OCI-LY7 (cell line): Measurements from ENCODE around the gene PARD3B. TPM values are rescaled to one million over a fixed set of nuclear protein-coding genes. Genes with fewer than 3 reads are reported as not detected.

ENCODE experiments used
- BruUV-seq: library from RNA; stranded (reverse); fragments of 400-500 nt; replicated peaks from 2 replicates; lab custom pipeline; 2021; lab: Mats Ljungman, UMichigan
- CTCF ChIA-PET: fragments of 300-600 bp; sonication (Branson Sonifier 250); formaldehyde crosslinking; loops from one replicate; lab custom pipeline; 2022; ENCODE audit warnings: antibody characterized with exemption; ENCODE audit not compliant: unreplicated experiment; lab: Charles Lee
- POLR2A ChIA-PET: fragments of 300-600 bp; sonication (Branson Sonifier 250); formaldehyde crosslinking; loops from one replicate; lab custom pipeline; 2022; ENCODE audit warnings: antibody characterized with exemption; lab: Charles Lee
- DNase-seq: peaks from one replicate; pipeline ENCODE4 v3.0.0-alpha.2; 2015; ENCODE audit warnings: low spot score
- H2AFZ ChIP-seq: fragments of 200-600 bp; sonication (generic), shearing (Covaris generic); 2 replicates; pipeline ENCODE4 v1.6.1; 2014; ENCODE audit warnings: mild to moderate bottlenecking, antibody characterized with exemption, low read length, moderate library complexity
- H3K27ac ChIP-seq: fragments of 200-600 bp; sonication (generic); 2 replicates; pipeline ENCODE4 v1.5.1; 2014; ENCODE audit warnings: mixed run types, low read depth, mild to moderate bottlenecking, moderate library complexity, low read length, inconsistent platforms; ENCODE audit not compliant: poor library complexity, severe bottlenecking
- H3K36me3 ChIP-seq: fragments of 200-600 bp; sonication (generic); 2 replicates; pipeline ENCODE4 v1.6.1; 2014; ENCODE audit warnings: mild to moderate bottlenecking, antibody characterized with exemption, low read length, moderate library complexity, mixed read lengths; ENCODE audit not compliant: insufficient read depth
- H3K4me1 ChIP-seq: fragments of 200-600 bp; sonication (generic); 2 replicates; pipeline ENCODE4 v1.5.1; 2014; ENCODE audit warnings: mild to moderate bottlenecking, low read length; ENCODE audit not compliant: insufficient read depth, poor library complexity, severe bottlenecking
- H3K4me2 ChIP-seq: fragments of 200-600 bp; sonication (generic); 2 replicates; pipeline ENCODE4 v1.6.1; 2014; ENCODE audit warnings: mild to moderate bottlenecking, low read length
- H3K4me3 ChIP-seq: fragments of 200-600 bp; sonication (generic); 2 replicates; pipeline ENCODE4 v1.5.1; 2014; ENCODE audit warnings: mild to moderate bottlenecking, low read depth, low read length; ENCODE audit not compliant: poor library complexity, severe bottlenecking
- H3K79me2 ChIP-seq: fragments of 200-600 bp; sonication (generic); 2 replicates; pipeline ENCODE4 v1.6.1; 2016; ENCODE audit warnings: low read depth, mild to moderate bottlenecking, low read length, moderate library complexity, mixed read lengths; ENCODE audit not compliant: insufficient read depth
- H3K9me2 ChIP-seq: fragments of 200-600 bp; sonication (generic); 2 replicates; pipeline ENCODE4 v1.6.1; 2016; ENCODE audit warnings: mild to moderate bottlenecking, low read length, mixed read lengths; ENCODE audit not compliant: insufficient read depth
- H3K9me3 ChIP-seq: fragments of 200-600 bp; sonication (generic); 2 replicates; pipeline ENCODE4 v1.6.1; 2014; ENCODE audit warnings: mild to moderate bottlenecking, mixed run types, low read length, mixed read lengths
- H4K20me1 ChIP-seq: fragments of 200-600 bp; sonication (generic); 2 replicates; pipeline ENCODE4 v1.6.1; 2014; ENCODE audit warnings: mild to moderate bottlenecking, antibody characterized with exemption, low read length, moderate library complexity, mixed read lengths; ENCODE audit not compliant: insufficient read depth
- CTCF ChIP-seq: fragments of 200-600 bp; sonication (generic); conservative IDR thresholded peaks from 2 replicates; pipeline ENCODE4 v1.5.1; 2014; ENCODE audit warnings: mild to moderate bottlenecking, antibody characterized with exemption, low read length, moderate library complexity, mixed read lengths
- EZH2phosphoT487 ChIP-seq: fragments of 200-600 bp; sonication (generic); IDR thresholded peaks from 2 replicates; pipeline ENCODE4 v1.6.1; 2018; ENCODE audit warnings: low read depth, borderline replicate concordance, mild to moderate bottlenecking, mixed run types, antibody characterized with exemption, low read length, moderate library complexity, mixed read lengths
- intact Hi-C: fragments of 100-400 bp; cut with micrococcal nuclease; formaldehyde crosslinking; loops from one replicate; pipeline ENCODE4 v1.10.0; 2022; ENCODE audit not compliant: unreplicated experiment
- total RNA-seq, 2 experiments: library from RNA; depleted of rRNA in 1 of 2; stranded (reverse); fragments of >200 nt in 1 of 2; shearing (Covaris generic) in 1 of 2; gene quantifications; 2 replicates each; pipeline ENCODE4 v1.2.3, GENCODE V29; 2014 to 2022

PARD3B gene
- total RNA-seq, 2 experiments from 2014 or later: not detected

GRCh38 chr2:205220559-205220958, 675.3 kb downstream of the PARD3B start:
- BruUV-seq: no TSS peak
- Histone ChIP-seq H3K9me3 (no peaks in the 10 kb centered on the region), H3K27ac (no peak overlapping the region), H3K9me2 (no peaks in the 10 kb centered on the region), H3K4me2 (no peak overlapping the region), H3K79me2 (no peaks in the 10 kb centered on the region), H3K36me3 (no peaks in the 10 kb centered on the region), H3K4me1 (no peaks in the 10 kb centered on the region), H4K20me1 (no peaks in the 10 kb centered on the region), H2AFZ (no peak overlapping the region), H3K4me3 (no peak overlapping the region)
- intact Hi-C loops: no loop called here
- CTCF ChIA-PET: interaction anchor here (0.6 kb wide), 1 partner anchor 347 kb away, joined by 3 read pairs; no protein-coding TSS in a partner anchor
- POLR2A ChIA-PET: interaction anchor here (0.6 kb wide), 1 partner anchor 249 kb away, joined by 4 read pairs; no protein-coding TSS in a partner anchor
- TF ChIP-seq CTCF (no peak), EZH2phosphoT487 (no peak)
- DNase-seq: no peak

- no peak overlapping the region for H3K4me3 ChIP-seq
- TF ChIP-seq EZH2phosphoT487 (no peak), CTCF (no peak)
- no peaks in the 10 kb centered on the region for H3K9me3 ChIP-seq
- no peaks in the 10 kb centered on the region for H3K9me2 ChIP-seq
- no peak for DNase-seq
- ChIA-PET CTCF (no interaction called here), POLR2A (no interaction called here)
- no peaks in the 10 kb centered on the region for H3K79me2 ChIP-seq
- no peak overlapping the region for H2AFZ ChIP-seq
- no peak overlapping the region for H3K4me2 ChIP-seq
- H4K20me1 ChIP-seq: no peaks in the 10 kb centered on the region
- no peaks in the 10 kb centered on the region for H3K4me1 ChIP-seq
- H3K36me3 ChIP-seq: no peaks in the 10 kb centered on the region
- no TSS peak for BruUV-seq
- no peak overlapping the region for H3K27ac ChIP-seq
- intact Hi-C loops: no loop called here
Observed at GRCh38 chr2:205232086-205232485, 686.8 kb downstream of the PARD3B start.

- Histone ChIP-seq H3K4me3 (no peak overlapping the region), H3K27ac (no peak overlapping the region), H3K9me3 (no peaks in the 10 kb centered on the region), H2AFZ (no peak overlapping the region), H3K9me2 (no peaks in the 10 kb centered on the region), H3K4me1 (no peaks in the 10 kb centered on the region), H4K20me1 (no peaks in the 10 kb centered on the region), H3K4me2 (no peak overlapping the region), H3K79me2 (no peaks in the 10 kb centered on the region), H3K36me3 (no peaks in the 10 kb centered on the region)
- intact Hi-C loops: no loop called here
- no TSS peak for BruUV-seq
- no peak for DNase-seq
- TF ChIP-seq CTCF: no peak
- no peak for TF ChIP-seq EZH2phosphoT487
- ChIA-PET POLR2A (no interaction called here), CTCF (no interaction called here)
Observed at GRCh38 chr2:205235434-205235833, 690.2 kb downstream of the PARD3B start.
